Transverse colon (tissue), 4 donors: ENCODE measurements around the gene MPL. TPM values are rescaled to one million over a fixed set of nuclear protein-coding genes. Genes with fewer than 3 reads are reported as not detected.

ENCODE experiments used
- DNase-seq: peaks from one replicate; pipeline ENCODE4 v3.0.0-alpha.2; 2019
- H3K27ac ChIP-seq, 4 donors: fragments of 200-600 bp; sonication (generic); 2 replicates each; pipeline ENCODE4 v1.5.1; 2016 to 2018; ENCODE audit warnings: inconsistent platforms in 4 of 4
- H3K27me3 ChIP-seq: fragments of 200-600 bp; sonication (generic); 2 replicates; pipeline ENCODE4 v1.5.1; 2017; ENCODE audit warnings: inconsistent platforms
- H3K36me3 ChIP-seq, 4 donors: fragments of 200-600 bp; sonication (generic); 2 replicates each; pipeline ENCODE4 v1.5.1; 2017 to 2019; ENCODE audit warnings: inconsistent platforms in 4 of 4
- H3K4me1 ChIP-seq, 4 donors: fragments of 200-600 bp; sonication (generic); 2 replicates each; pipeline ENCODE4 v1.5.1; 2017 to 2020; ENCODE audit warnings: inconsistent platforms in 4 of 4
- H3K4me3 ChIP-seq, 4 donors: fragments of 200-600 bp; sonication (generic); 1 replicate in 1 of 4; 2 replicates in 3 of 4; pipeline versions ENCODE4 v1.5.1 to v1.6.1; 2017 to 2019; ENCODE audit warnings: inconsistent platforms in 4 of 4
- H3K9me3 ChIP-seq, 2 donors: fragments of 200-600 bp; sonication (generic); 2 replicates each; pipeline ENCODE4 v1.5.1; 2017 to 2019; ENCODE audit warnings: inconsistent platforms in 2 of 2
- EP300 ChIP-seq: sonication (generic); formaldehyde crosslinking; IDR thresholded peaks from one replicate; pipeline ENCODE4 v1.6.1; 2017; ENCODE audit warnings: antibody characterized with exemption, low read depth
- POLR2A ChIP-seq: fragments of 450-650 bp; IDR thresholded peaks from one replicate; pipeline ENCODE4 v1.6.1; 2016; ENCODE audit warnings: antibody characterized with exemption, mild to moderate bottlenecking, moderate library complexity
- POLR2AphosphoS5 ChIP-seq, 3 donors: sonication (generic); formaldehyde crosslinking; IDR thresholded peaks; one replicate each; pipeline ENCODE4 v1.6.1; 2016; ENCODE audit warnings: antibody characterized with exemption in 3 of 3
- WGBS, 2 donors: methylation state at CpG; one replicate each; pipeline ENCODE4 v1.1.5; 2018; ENCODE audit warnings: low coverage in 1 of 2; 5-methylcytosine and 5-hydroxymethylcytosine counted together
- in situ Hi-C, 4 donors: fragments of 200-750 bp; cut with MboI; loops; one replicate each; pipeline versions ENCODE4 v1.15.0 to v1.15.1; 2017; ENCODE audit warnings: low sequenced_read_pairs in 3 of 4, low pct_ligation_motif_present in 1 of 4, low pct_unique_long_range_greater_than_20kb in 1 of 4
- intact Hi-C: fragments of 100-400 bp; cut with DNase I; formaldehyde crosslinking; loops from one replicate; pipeline ENCODE4 v1.15.1; 2023; ENCODE audit warnings: low total_unique reads
- total RNA-seq, 4 donors: library from RNA; depleted of rRNA; stranded (reverse); fragments of >200 nt; gene quantifications; one replicate each; pipeline ENCODE4 v1.1.0, GENCODE V29; 2016
- TF ChIP-seq, protein P1 (sequence below), 5 experiments: fragments of 200-600 bp in 3 of 5; fragments of 450-650 bp in 2 of 5; sonication (generic) in 3 of 5; IDR thresholded peaks; 1 replicate in 2 of 5; 2 replicates in 3 of 5; pipeline ENCODE4 v1.5.1; 2016 to 2017; ENCODE audit warnings: antibody characterized with exemption in 5 of 5, inconsistent platforms in 3 of 5, mild to moderate bottlenecking in 2 of 5, moderate library complexity in 1 of 5

MPL gene
- total RNA-seq, 4 donors from 2014 or later = 0.32 TPM; not detected in 3

DNA sequence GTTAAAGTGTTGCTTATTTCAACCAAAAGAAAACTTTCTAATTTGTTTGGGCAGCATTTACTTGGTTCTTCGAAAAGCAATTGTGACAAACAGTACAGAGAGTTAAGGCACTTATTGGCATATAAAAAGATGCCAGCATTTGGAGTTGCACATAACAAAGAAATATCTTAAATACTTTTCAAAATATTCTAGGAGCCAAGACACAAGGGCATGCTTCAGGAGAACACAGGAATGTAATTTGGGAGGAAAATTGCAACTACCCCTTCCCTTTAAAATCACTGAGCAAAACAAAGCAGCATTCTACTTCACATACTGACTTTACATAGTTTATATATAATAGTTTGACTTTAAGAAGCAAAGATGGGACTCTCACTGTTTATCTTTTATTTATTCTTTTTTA, 41.4 kb upstream of the MPL start:
- DNase-seq = no peak
- Histone ChIP-seq H3K27ac (peak overlapping the region; percentile 55 to 79 (median 64)), H3K27me3 (no peaks in the 10 kb centered on the region), H3K4me1 (peaks cover 21 to 37% (median 28%) of the 10 kb centered on the region in 4 donors), H3K36me3 (no peaks in the 10 kb centered on the region), H3K9me3 (no peaks in the 10 kb centered on the region), H3K4me3 (no peak overlapping the region)
- 67 to 71% methylated on average over 1 of the region's 1 CpG for WGBS, 2 donors
- TF ChIP-seq POLR2A (no peak), EP300 (no peak), POLR2AphosphoS5 (IDR thresholded peaks at IDR 0.05) (no peak)
- TF ChIP-seq, protein P1, sequence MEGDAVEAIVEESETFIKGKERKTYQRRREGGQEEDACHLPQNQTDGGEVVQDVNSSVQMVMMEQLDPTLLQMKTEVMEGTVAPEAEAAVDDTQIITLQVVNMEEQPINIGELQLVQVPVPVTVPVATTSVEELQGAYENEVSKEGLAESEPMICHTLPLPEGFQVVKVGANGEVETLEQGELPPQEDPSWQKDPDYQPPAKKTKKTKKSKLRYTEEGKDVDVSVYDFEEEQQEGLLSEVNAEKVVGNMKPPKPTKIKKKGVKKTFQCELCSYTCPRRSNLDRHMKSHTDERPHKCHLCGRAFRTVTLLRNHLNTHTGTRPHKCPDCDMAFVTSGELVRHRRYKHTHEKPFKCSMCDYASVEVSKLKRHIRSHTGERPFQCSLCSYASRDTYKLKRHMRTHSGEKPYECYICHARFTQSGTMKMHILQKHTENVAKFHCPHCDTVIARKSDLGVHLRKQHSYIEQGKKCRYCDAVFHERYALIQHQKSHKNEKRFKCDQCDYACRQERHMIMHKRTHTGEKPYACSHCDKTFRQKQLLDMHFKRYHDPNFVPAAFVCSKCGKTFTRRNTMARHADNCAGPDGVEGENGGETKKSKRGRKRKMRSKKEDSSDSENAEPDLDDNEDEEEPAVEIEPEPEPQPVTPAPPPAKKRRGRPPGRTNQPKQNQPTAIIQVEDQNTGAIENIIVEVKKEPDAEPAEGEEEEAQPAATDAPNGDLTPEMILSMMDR (IDR thresholded peaks at IDR 0.05) = no peak
- intact Hi-C loops = no loop called here
- in situ Hi-C loops = no loop called here

- peaks cover 28 to 45% (median 33%) of the 10 kb centered on the region in 4 donors for H3K4me1 ChIP-seq
- H3K27me3 ChIP-seq = no peaks in the 10 kb centered on the region
- 57 to 67% methylated on average over 1 of the region's 1 CpG for WGBS, 2 donors
- no peak overlapping the region for H3K27ac ChIP-seq
- in situ Hi-C loops = no loop called here
- intact Hi-C loops = no loop called here
- no peak for DNase-seq
- H3K4me3 ChIP-seq = no peak overlapping the region
- no peaks in the 10 kb centered on the region for H3K9me3 ChIP-seq
- TF ChIP-seq POLR2A (no peak), POLR2AphosphoS5 (IDR thresholded peaks at IDR 0.05) (no peak), EP300 (no peak)
- TF ChIP-seq, protein P1 (IDR thresholded peaks at IDR 0.05) = no peak
- H3K36me3 ChIP-seq = no peaks in the 10 kb centered on the region
These were observed 39.6 kb upstream of the MPL start for GRCh38 chr1:43298055-43298454.

GRCh38 chr1:43299101-43299500, 38.5 kb upstream of the MPL start:
- intact Hi-C loops = no loop called here
- Histone ChIP-seq H3K36me3 (no peaks in the 10 kb centered on the region), H3K27ac (no peak overlapping the region), H3K4me3 (no peak overlapping the region), H3K4me1 (peaks cover 29 to 45% (median 36%) of the 10 kb centered on the region in 4 donors), H3K27me3 (no peaks in the 10 kb centered on the region), H3K9me3 (no peaks in the 10 kb centered on the region)
- in situ Hi-C loops = no loop called here
- TF ChIP-seq POLR2AphosphoS5 (IDR thresholded peaks at IDR 0.05) (no peak), EP300 (no peak), POLR2A (no peak)
- TF ChIP-seq, protein P1 (IDR thresholded peaks at IDR 0.05) = no peak
- no peak for DNase-seq

- TF ChIP-seq POLR2AphosphoS5 (IDR thresholded peaks at IDR 0.05) (no peak), POLR2A (no peak)
- TF ChIP-seq, protein P1 (IDR thresholded peaks at IDR 0.05) = no peak
These were observed 37.1 kb upstream of the MPL start, which contains the start of gene TIE1 for GRCh38 chr1:43300378-43301094. TSS of gene TIE1 (plus strand) at chr1:43300982. CDS start at chr1:43301072, 90 bp downstream.

More at GRCh38 chr1:43300378-43301094, 37.1 kb upstream of the MPL start, which contains the start of gene TIE1:
- in situ Hi-C loops (no loop called here), intact Hi-C loops (no loop called here)
- Histone ChIP-seq H3K4me3 (no peak within 1 kb of the TSS), H3K9me3 (no peaks in the 10 kb centered on the region), H3K36me3 (no peaks in the 10 kb centered on the region), H3K4me1 (peaks cover 15 to 40% (median 25%) of the 10 kb centered on the region in 4 donors), H3K27ac (peak within 1 kb of the TSS in 3 of 4 donors; percentile 56 to 66 (median 59)), H3K27me3 (no peaks in the 10 kb centered on the region)
- no peak for DNase-seq
- 80% methylated on average over 10 of the region's 10 CpGs; no CpG with 5 or more reads in 1 of the 2 donors for WGBS, 2 donors
